Endodermal cell (in vitro differentiated cells): Measurements from ENCODE around the gene MAP3K4. TPM values are rescaled to one million over a fixed set of nuclear protein-coding genes. Genes with fewer than 3 reads are reported as not detected.

Experiments
- DNase-seq: peaks from one replicate; pipeline ENCODE4 v3.0.0-alpha.2; 2017
- H3K27ac ChIP-seq: 2 replicates; pipeline ENCODE4 v1.5.1; 2013; ENCODE audit warnings: mild to moderate bottlenecking, low read depth, low read length, moderate library complexity
- H3K27me3 ChIP-seq: 2 replicates; pipeline ENCODE4 v1.6.1; 2013; ENCODE audit warnings: mild to moderate bottlenecking, low read length, moderate library complexity; ENCODE audit not compliant: insufficient read depth, control insufficient read depth, poor library complexity, severe bottlenecking
- H3K36me3 ChIP-seq: 2 replicates; pipeline ENCODE4 v1.7.0; 2013; ENCODE audit warnings: mild to moderate bottlenecking, low read length, moderate library complexity; ENCODE audit not compliant: control insufficient read depth, insufficient read depth
- H3K4me1 ChIP-seq: one replicate; pipeline ENCODE4 v1.7.0; 2013; ENCODE audit warnings: low read length; ENCODE audit not compliant: control insufficient read depth, insufficient read depth
- H3K4me3 ChIP-seq: 2 replicates; pipeline ENCODE4 v1.5.1; 2013; ENCODE audit warnings: mild to moderate bottlenecking, low read length, moderate library complexity
- H3K9ac ChIP-seq: 2 replicates; pipeline ENCODE4 v1.6.1; 2013; ENCODE audit warnings: mild to moderate bottlenecking, low read length, moderate library complexity; ENCODE audit not compliant: poor library complexity, severe bottlenecking; ENCODE audit errors: extremely low read depth
- H3K9me3 ChIP-seq: 2 replicates; pipeline ENCODE4 v1.6.1; 2013; ENCODE audit warnings: mild to moderate bottlenecking, low read length, moderate library complexity; ENCODE audit not compliant: control insufficient read depth
- H3K27ac Mint-ChIP-seq: 2 replicates; pipeline ENCODE4 v1.8.0; 2020; ENCODE audit warnings: mixed read lengths
- H3K27me3 Mint-ChIP-seq: 2 replicates; pipeline ENCODE4 v1.8.0; 2021; ENCODE audit warnings: mild to moderate bottlenecking, mixed read lengths; ENCODE audit not compliant: insufficient read depth
- H3K36me3 Mint-ChIP-seq: 2 replicates; pipeline ENCODE4 v1.8.0; 2020; ENCODE audit warnings: low read depth, mixed read lengths
- H3K4me1 Mint-ChIP-seq: 2 replicates; pipeline ENCODE4 v1.8.0; 2020; ENCODE audit warnings: mixed read lengths
- H3K4me3 Mint-ChIP-seq: 2 replicates; pipeline ENCODE4 v1.8.0; 2020; ENCODE audit warnings: mild to moderate bottlenecking, moderate library complexity, mixed read lengths
- H3K9me3 Mint-ChIP-seq: 2 replicates; pipeline ENCODE4 v1.8.0; 2020; ENCODE audit warnings: mild to moderate bottlenecking, mixed read lengths
- CTCF ChIP-seq: fragments of 200-600 bp; sonication (generic); conservative IDR thresholded peaks from 2 replicates; pipeline ENCODE4 v1.5.0; 2021; ENCODE audit warnings: antibody characterized with exemption, mild to moderate bottlenecking
- WGBS, 2 experiments: methylation state at CpG; one replicate each; pipeline versions ENCODE4 v1.1.5 to v1.1.7; 2013; ENCODE audit warnings: missing lambda C conversion rate in 2 of 2, mixed read lengths in 1 of 2; ENCODE audit not compliant: insufficient coverage in 1 of 2, insufficient read length in 1 of 2; 5-methylcytosine and 5-hydroxymethylcytosine counted together
- total RNA-seq, 2 donors: library from RNA; stranded (reverse); fragmentation: NEBNext Ultra II Directional in 1 of 2; extraction: Animal tissue kit (Norgen Biotek cat#: 25700) in 1 of 2; gene quantifications; 2 replicates in 1 of 2; 3 replicates in 1 of 2; pipeline ENCODE4 v1.2.1, GENCODE V29; 2021

The MAP3K4 gene
- total RNA-seq, 2 donors from 2014 or later: 82.8 to 105 TPM

GRCh38 chr6:161150566-161150965 lies 159.0 kb downstream of the MAP3K4 start:
- Mint-ChIP-seq H3K4me1 (no peaks in the 10 kb centered on the region), H3K4me3 (no peak overlapping the region), H3K9me3 (no peaks in the 10 kb centered on the region), H3K27me3 (no peaks in the 10 kb centered on the region), H3K27ac (no peak overlapping the region), H3K36me3 (peaks cover 87% of the 10 kb centered on the region)
- no peak for DNase-seq
- Histone ChIP-seq H3K9me3 (no peaks in the 10 kb centered on the region), H3K4me3 (no peak overlapping the region), H3K4me1 (peaks cover 5% of the 10 kb centered on the region), H3K27ac (no peak overlapping the region), H3K27me3 (no peaks in the 10 kb centered on the region), H3K9ac (no peak overlapping the region), H3K36me3 (peaks cover 75% of the 10 kb centered on the region)
- TF ChIP-seq CTCF: no peak
- WGBS, 2 experiments: 85 to 96% methylated on average over 5 to 8 of the region's 8 CpGs

- 92 to 94% methylated on average over 16 to 18 of the region's 18 CpGs for WGBS, 2 experiments
- Mint-ChIP-seq H3K36me3 (peaks cover 87% of the 10 kb centered on the region), H3K9me3 (no peaks in the 10 kb centered on the region), H3K4me1 (no peaks in the 10 kb centered on the region), H3K4me3 (no peak overlapping the region), H3K27ac (no peak overlapping the region), H3K27me3 (no peaks in the 10 kb centered on the region)
- H3K9ac ChIP-seq: no peak overlapping the region
- H3K36me3 ChIP-seq: peaks cover 75% of the 10 kb centered on the region
- no peak overlapping the region for H3K27ac ChIP-seq
- peaks cover 5% of the 10 kb centered on the region for H3K4me1 ChIP-seq
- peaks cover 2% of the 10 kb centered on the region for H3K9me3 ChIP-seq
- H3K27me3 ChIP-seq: no peaks in the 10 kb centered on the region
- no peak for DNase-seq
- TF ChIP-seq CTCF: no peak
- H3K4me3 ChIP-seq: no peak overlapping the region
These were observed 159.6 kb downstream of the MAP3K4 start for GRCh38 chr6:161151059-161151645.

GRCh38 chr6:161151660-161152526 lies 160.3 kb downstream of the MAP3K4 start:
- WGBS, 2 experiments: 92 to 97% methylated on average over 6 to 19 of the region's 19 CpGs
- H3K4me3 ChIP-seq: no peak overlapping the region
- H3K9me3 ChIP-seq: peaks cover 8% of the 10 kb centered on the region
- Mint-ChIP-seq H3K27ac (peak overlapping the region; percentile 27), H3K36me3 (peaks cover 87% of the 10 kb centered on the region), H3K4me3 (no peak overlapping the region), H3K27me3 (no peaks in the 10 kb centered on the region), H3K9me3 (peaks cover 4% of the 10 kb centered on the region), H3K4me1 (no peaks in the 10 kb centered on the region)
- no peak overlapping the region for H3K27ac ChIP-seq
- peaks cover 72% of the 10 kb centered on the region for H3K36me3 ChIP-seq
- no peak for TF ChIP-seq CTCF
- peaks cover 5% of the 10 kb centered on the region for H3K4me1 ChIP-seq
- no peak overlapping the region for H3K9ac ChIP-seq
- H3K27me3 ChIP-seq: no peaks in the 10 kb centered on the region
- DNase-seq: no peak
